Activated CD4-positive, alpha-beta T cell treated with anti-CD3 and anti-CD28 coated beads, Interleukin-2, amount 10 ng/mL, durations not matched to agents 7 days and 5 days (primary cell): ENCODE results near the gene ROBO2. TPM values are rescaled to one million over a fixed set of nuclear protein-coding genes. Genes with fewer than 3 reads are reported as not detected.

Source experiments
- CTCF ChIA-PET: fragments of 350-600 bp; sonication (Branson Sonifier 250); formaldehyde crosslinking; loops from one replicate; lab custom pipeline; 2021; ENCODE audit warnings: antibody characterized with exemption; lab: Charles Lee
- POLR2A ChIA-PET: fragments of 350-600 bp; sonication (Branson Sonifier 250); formaldehyde crosslinking; loops from one replicate; lab custom pipeline; 2021; ENCODE audit warnings: antibody characterized with exemption; lab: Charles Lee
- DNase-seq: peaks from one replicate; pipeline ENCODE4 v3.0.0-alpha.2; 2020
- H3K27ac Mint-ChIP-seq: one replicate; pipeline ENCODE4 v1.8.0; 2021; ENCODE audit warnings: mild to moderate bottlenecking, moderate library complexity, mixed read lengths
- H3K27me3 Mint-ChIP-seq: one replicate; pipeline ENCODE4 v1.8.0; 2021; ENCODE audit warnings: mixed read lengths
- H3K36me3 Mint-ChIP-seq: one replicate; pipeline ENCODE4 v1.8.0; 2021; ENCODE audit warnings: low read depth, mixed read lengths
- H3K4me1 Mint-ChIP-seq: one replicate; pipeline ENCODE4 v1.8.0; 2021; ENCODE audit warnings: mixed read lengths
- H3K4me3 Mint-ChIP-seq: one replicate; pipeline ENCODE4 v1.8.0; 2021; ENCODE audit warnings: mild to moderate bottlenecking, moderate library complexity, mixed read lengths
- H3K9me3 Mint-ChIP-seq: one replicate; pipeline ENCODE4 v1.8.0; 2021; ENCODE audit warnings: mixed read lengths
- total RNA-seq, 2 experiments: library from RNA; stranded (reverse); gene quantifications; one replicate each; pipeline ENCODE4 v1.2.3, GENCODE V29; 2021

The ROBO2 gene
- total RNA-seq, 2 experiments from 2014 or later: not detected

DNA sequence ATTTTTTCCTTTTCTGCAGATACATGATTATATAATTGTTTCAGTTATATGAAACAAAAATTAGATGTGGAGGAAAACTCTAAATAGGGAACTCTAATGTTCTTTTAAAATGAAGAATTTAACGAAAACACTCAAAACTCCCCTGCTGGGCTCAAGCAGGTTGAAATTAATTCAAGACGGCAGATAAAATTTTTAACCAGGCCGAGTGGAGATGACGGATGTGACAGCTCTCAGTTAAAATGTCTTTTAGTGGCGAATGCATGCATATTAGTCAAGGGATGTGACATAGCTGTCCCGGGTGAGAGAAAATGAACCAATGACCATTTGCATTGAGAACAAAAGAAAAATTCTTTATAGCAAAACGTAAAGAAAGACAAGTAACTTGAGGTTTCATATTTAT is 110.1 kb downstream of the ROBO2 start:
- Mint-ChIP-seq H3K27ac (no peak overlapping the region), H3K4me1 (no peaks in the 10 kb centered on the region), H3K36me3 (no peaks in the 10 kb centered on the region), H3K4me3 (no peak overlapping the region), H3K27me3 (no peaks in the 10 kb centered on the region), H3K9me3 (no peaks in the 10 kb centered on the region)
- POLR2A ChIA-PET: no interaction called here
- no peak for DNase-seq
- CTCF ChIA-PET: no interaction called here

DNA sequence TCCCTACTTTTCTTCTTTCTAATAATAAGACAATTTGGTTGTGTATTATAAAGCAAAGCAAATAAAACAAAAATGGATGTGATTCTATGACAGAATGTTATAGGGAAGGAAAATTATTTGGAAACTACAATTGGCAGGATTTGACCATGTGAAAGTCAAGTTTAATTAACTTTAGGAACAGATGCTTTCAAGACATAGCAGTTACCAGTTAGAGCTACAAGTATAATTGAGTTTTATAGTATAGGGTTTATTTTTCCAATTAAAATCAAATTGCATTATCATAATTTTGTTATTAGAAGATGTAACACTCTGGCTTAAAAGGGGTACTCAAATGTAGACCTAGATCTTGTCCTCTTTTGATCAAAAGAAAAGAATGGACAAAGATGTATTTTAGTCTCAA is 110.9 kb downstream of the ROBO2 start:
- Mint-ChIP-seq H3K4me1 (no peaks in the 10 kb centered on the region), H3K4me3 (no peak overlapping the region), H3K27me3 (no peaks in the 10 kb centered on the region), H3K36me3 (no peaks in the 10 kb centered on the region), H3K27ac (no peak overlapping the region), H3K9me3 (no peaks in the 10 kb centered on the region)
- no peak for DNase-seq
- CTCF ChIA-PET: no interaction called here
- POLR2A ChIA-PET: no interaction called here

DNA sequence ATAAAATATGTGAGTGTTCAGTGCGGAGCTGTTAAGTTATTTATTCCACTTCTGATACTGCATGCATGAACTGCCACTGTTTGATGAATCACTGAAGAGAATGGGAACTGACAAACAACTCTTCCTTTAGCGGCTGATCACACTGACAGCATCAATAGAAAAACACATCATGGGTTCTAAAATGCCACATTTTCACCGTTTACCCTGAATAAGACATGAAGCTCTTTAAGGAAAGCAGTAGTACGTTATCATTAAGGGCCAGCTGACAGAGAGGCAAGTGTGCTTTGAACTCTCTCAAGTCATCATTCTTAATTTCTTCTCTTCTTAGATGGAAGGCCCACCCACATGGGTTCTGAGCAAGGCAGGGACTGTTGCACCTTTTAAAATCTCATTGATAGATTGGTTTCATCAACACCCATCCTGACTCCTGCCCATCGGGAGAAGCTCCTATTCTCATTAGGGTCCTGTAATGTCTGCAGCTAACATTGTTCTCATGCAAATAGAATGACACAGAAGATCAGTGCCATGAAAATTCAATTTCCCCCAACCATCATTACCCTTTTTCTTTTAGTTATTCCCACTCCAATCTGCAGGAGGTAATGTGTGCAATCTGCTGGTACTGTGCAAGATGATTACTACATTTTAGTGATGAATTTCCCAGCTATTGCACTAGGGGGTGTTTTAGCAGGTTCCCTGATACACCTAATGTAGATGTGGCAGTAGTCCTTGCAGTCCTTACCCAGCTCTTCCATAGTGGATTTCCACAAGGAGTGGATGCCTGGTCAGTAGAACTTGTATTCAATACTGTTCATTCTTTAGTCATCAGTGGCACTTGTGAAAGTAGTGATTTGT is 119.1 kb downstream of the ROBO2 start:
- DNase-seq: no peak
- POLR2A ChIA-PET: no interaction called here
- H3K9me3 Mint-ChIP-seq: no peaks in the 10 kb centered on the region
- H3K4me3 Mint-ChIP-seq: no peak overlapping the region
- no peaks in the 10 kb centered on the region for H3K4me1 Mint-ChIP-seq
- no peaks in the 10 kb centered on the region for H3K27me3 Mint-ChIP-seq
- CTCF ChIA-PET: no interaction called here
- no peaks in the 10 kb centered on the region for H3K36me3 Mint-ChIP-seq
- no peak overlapping the region for H3K27ac Mint-ChIP-seq

DNA sequence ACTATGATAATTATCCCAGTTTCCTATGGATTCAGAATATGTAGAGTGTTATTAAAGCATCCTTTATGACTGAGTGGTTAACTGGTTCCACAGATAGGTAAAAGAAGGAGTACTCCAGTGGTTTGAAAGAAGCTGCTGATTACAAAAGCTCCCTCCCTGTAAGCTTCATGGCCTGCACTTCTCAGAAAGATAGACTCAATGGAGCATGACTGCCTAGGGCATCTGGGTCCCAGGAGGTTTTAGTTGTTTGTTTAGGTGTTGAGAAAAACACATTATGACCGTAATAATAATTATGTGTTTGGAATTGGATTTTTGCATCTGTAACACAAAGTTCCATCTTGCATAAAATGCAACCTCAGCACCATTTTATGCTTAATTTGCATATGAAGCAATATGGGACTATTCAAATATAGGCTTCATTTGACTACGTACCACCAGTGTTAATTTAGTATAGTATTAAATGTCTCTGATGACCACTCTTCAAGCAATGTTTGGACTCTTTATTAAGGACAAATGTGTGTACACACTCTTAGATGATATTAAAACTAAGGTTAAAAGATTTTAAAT is 121.1 kb downstream of the ROBO2 start:
- no peaks in the 10 kb centered on the region for H3K4me1 Mint-ChIP-seq
- ChIA-PET POLR2A (no interaction called here), CTCF (no interaction called here)

DNA sequence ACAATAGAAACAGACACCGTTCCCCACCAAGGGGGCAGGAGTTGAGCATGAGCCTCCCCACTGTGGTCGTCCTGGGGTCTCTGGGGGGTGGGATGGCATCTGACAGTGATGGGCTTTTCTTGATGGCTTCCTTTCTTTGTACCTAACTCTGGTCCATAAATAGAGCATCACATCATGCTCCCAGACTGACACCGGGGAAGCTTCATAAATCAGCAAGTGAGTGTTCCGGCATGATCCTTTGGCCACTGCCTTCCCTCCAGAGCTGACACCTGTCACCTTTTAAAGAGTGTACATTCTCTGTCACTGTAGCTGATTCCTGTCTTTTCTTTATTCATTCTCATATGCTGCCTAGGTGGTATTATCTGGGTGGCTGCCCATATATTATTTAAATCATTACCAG is 129.9 kb downstream of the ROBO2 start:
- POLR2A ChIA-PET: no interaction called here
- no peak for DNase-seq
- CTCF ChIA-PET: no interaction called here
- no peak overlapping the region for H3K4me3 Mint-ChIP-seq
- H3K9me3 Mint-ChIP-seq: peaks cover 2% of the 10 kb centered on the region
- H3K27me3 Mint-ChIP-seq: no peaks in the 10 kb centered on the region
- no peaks in the 10 kb centered on the region for H3K36me3 Mint-ChIP-seq
- no peaks in the 10 kb centered on the region for H3K4me1 Mint-ChIP-seq
- no peak overlapping the region for H3K27ac Mint-ChIP-seq

More for the DNA sequence above, 121.1 kb downstream of the ROBO2 start:
- no peak overlapping the region for H3K4me3 Mint-ChIP-seq
- H3K27me3 Mint-ChIP-seq: no peaks in the 10 kb centered on the region
- H3K27ac Mint-ChIP-seq: no peak overlapping the region
- DNase-seq: no peak
- H3K36me3 Mint-ChIP-seq: no peaks in the 10 kb centered on the region
- peaks cover 2% of the 10 kb centered on the region for H3K9me3 Mint-ChIP-seq

DNA sequence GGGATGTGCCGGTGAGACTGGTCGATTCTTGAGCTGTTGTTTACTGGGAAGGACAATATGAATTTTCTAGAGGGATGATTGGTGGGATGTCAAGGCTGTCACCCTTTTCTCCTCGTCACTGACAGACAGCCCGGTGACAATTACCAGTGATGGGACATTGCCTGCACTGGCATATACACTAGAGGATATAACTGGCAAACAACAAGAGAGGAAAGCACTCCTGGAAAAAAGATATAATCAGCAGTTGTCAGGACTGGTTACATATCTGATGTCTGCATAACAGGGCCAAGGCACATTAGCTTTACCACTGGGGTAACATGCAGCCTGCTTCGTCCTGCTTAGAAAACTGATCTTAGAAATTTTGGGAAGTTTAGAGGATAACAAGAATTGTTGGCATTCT is 131.1 kb downstream of the ROBO2 start:
- no peaks in the 10 kb centered on the region for H3K36me3 Mint-ChIP-seq
- DNase-seq: no peak
- no peak overlapping the region for H3K4me3 Mint-ChIP-seq
- ChIA-PET CTCF (no interaction called here), POLR2A (no interaction called here)
- no peaks in the 10 kb centered on the region for H3K4me1 Mint-ChIP-seq
- no peaks in the 10 kb centered on the region for H3K27me3 Mint-ChIP-seq
- no peaks in the 10 kb centered on the region for H3K9me3 Mint-ChIP-seq
- no peak overlapping the region for H3K27ac Mint-ChIP-seq

DNA sequence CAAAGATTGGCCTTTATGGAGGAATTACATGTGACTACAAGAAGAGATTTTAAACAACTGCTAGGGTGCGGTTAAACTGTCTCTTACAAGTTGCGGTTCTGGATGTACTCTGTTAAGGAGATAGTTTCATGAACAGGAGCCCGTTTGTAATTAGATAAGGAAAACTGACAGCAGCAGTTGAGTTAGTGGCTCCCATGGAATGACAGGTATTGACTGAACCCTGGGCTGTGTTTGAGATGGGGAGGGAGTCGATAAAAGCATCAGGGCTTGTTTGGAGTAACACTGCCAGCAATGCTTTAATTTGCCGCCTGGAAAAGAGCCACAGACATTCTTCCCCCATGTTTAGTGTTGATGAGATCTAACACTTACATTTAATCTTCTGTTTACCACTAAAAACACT is 139.9 kb downstream of the ROBO2 start:
- Mint-ChIP-seq H3K27ac (no peak overlapping the region), H3K4me1 (no peaks in the 10 kb centered on the region), H3K4me3 (no peak overlapping the region), H3K9me3 (no peaks in the 10 kb centered on the region), H3K36me3 (no peaks in the 10 kb centered on the region), H3K27me3 (no peaks in the 10 kb centered on the region)
- POLR2A ChIA-PET: no interaction called here
- CTCF ChIA-PET: no interaction called here
- DNase-seq: no peak

DNA sequence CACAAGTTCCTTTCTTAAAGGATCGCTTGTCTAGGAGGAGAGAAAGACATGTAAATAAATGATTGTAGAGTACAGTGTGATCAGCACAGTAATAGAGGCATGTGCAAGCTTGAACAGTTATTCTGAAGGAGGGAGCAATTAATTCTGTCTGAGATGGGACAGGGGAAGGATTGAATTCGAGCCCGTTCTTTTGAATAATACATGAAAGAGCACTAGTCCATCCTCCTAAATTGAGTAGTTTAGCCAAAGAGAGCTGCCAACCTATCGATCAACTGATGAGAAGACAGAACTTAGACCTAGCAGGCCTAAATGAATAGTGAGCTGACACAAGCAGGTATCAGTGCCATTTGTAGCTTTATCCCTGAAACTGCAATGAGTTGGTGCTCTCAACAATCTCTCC is 142.4 kb downstream of the ROBO2 start:
- Mint-ChIP-seq H3K9me3 (peaks cover 2% of the 10 kb centered on the region), H3K4me3 (no peak overlapping the region), H3K36me3 (no peaks in the 10 kb centered on the region), H3K27me3 (no peaks in the 10 kb centered on the region), H3K27ac (no peak overlapping the region), H3K4me1 (no peaks in the 10 kb centered on the region)
- ChIA-PET CTCF (no interaction called here), POLR2A (no interaction called here)
- no peak for DNase-seq

DNA sequence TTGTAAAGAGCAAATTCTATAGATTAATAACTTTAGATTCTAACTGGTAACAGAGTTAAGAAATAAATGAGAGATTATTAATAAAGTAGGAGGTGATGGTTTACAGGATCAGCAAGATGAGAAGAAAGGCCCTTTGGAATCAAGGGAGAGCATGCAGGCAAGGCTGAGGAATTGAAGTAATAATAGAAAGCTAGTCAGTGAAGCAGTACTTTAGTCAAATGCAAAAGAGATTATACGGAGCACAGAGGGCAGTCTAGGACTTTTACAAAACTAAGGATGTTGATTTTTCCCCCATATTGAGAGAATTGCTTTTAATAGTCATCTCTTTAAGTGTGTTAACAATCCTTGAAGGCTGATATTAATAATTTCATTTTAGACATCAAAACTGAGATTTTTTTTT is 146.4 kb downstream of the ROBO2 start:
- no peak for DNase-seq
- ChIA-PET POLR2A (no interaction called here), CTCF (no interaction called here)
- no peaks in the 10 kb centered on the region for H3K27me3 Mint-ChIP-seq
- no peaks in the 10 kb centered on the region for H3K4me1 Mint-ChIP-seq
- no peaks in the 10 kb centered on the region for H3K36me3 Mint-ChIP-seq
- H3K4me3 Mint-ChIP-seq: no peak overlapping the region
- no peak overlapping the region for H3K27ac Mint-ChIP-seq
- peaks cover 2% of the 10 kb centered on the region for H3K9me3 Mint-ChIP-seq

DNA sequence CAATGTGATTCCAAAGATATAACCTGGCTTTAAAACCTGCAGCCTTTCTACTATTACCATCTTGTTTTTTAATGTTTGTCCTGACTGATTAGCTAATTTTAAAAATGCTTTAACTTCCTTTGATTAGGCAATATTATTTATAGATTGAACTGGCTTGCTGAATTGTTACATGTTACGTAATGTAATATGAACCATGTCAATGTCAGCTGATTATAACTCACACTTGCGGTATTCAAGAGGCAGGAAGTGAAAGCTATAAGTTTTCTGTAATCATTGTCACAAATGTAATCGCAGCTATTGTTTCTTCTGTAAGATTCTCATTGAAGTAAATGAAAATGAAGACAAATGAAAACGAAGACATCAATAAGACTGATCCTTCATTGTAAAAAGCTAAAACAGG is 146.8 kb downstream of the ROBO2 start:
- H3K4me3 Mint-ChIP-seq: no peak overlapping the region
- H3K4me1 Mint-ChIP-seq: no peaks in the 10 kb centered on the region
- ChIA-PET POLR2A (no interaction called here), CTCF (no interaction called here)
- H3K36me3 Mint-ChIP-seq: no peaks in the 10 kb centered on the region
- peaks cover 2% of the 10 kb centered on the region for H3K9me3 Mint-ChIP-seq
- no peaks in the 10 kb centered on the region for H3K27me3 Mint-ChIP-seq
- DNase-seq: no peak
- no peak overlapping the region for H3K27ac Mint-ChIP-seq

DNA sequence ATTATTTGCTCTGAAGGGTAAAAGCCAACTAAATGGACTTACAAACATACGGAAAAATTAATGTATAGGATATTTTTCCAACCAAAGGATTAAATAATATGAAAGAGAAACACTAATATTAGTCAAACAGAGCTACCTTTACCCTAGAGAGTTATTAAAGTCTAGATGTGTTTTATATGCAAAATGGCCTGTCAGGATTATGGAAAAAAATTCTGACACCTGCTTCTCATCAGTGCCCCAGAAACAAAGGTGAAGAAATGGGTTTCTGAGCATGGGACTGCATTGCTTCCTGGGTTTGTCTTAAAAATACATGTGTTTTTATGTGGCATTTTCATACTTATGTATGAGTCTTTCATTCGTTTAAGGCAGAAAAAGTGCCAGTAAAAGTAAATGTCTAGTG is 148.3 kb downstream of the ROBO2 start:
- Mint-ChIP-seq H3K4me3 (no peak overlapping the region), H3K27ac (no peak overlapping the region), H3K27me3 (no peaks in the 10 kb centered on the region), H3K9me3 (peaks cover 2% of the 10 kb centered on the region), H3K4me1 (no peaks in the 10 kb centered on the region), H3K36me3 (no peaks in the 10 kb centered on the region)
- ChIA-PET CTCF (no interaction called here), POLR2A (no interaction called here)
- DNase-seq: no peak

DNA sequence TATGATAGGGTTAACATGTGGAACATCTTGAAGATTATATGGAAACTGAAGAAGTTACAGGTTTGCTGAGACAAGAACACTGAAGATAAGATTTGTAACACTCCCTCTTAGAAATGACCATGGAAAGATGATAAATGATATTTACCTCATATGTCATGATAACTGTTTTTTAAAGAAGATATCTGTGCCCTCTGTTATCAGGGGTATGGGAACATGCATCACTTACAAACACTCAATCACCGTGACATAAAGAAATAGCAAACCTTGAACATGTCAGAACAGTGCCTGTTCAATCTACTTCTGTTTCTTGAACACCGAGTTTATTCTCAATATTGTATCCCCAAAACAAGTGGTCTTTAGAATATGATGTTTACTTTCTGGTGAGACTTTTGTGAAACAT is 149.4 kb downstream of the ROBO2 start:
- no peak overlapping the region for H3K27ac Mint-ChIP-seq
- no peaks in the 10 kb centered on the region for H3K36me3 Mint-ChIP-seq
- H3K9me3 Mint-ChIP-seq: peaks cover 2% of the 10 kb centered on the region
- DNase-seq: no peak
- CTCF ChIA-PET: no interaction called here
- H3K4me3 Mint-ChIP-seq: no peak overlapping the region
- H3K27me3 Mint-ChIP-seq: no peaks in the 10 kb centered on the region
- POLR2A ChIA-PET: no interaction called here
- no peaks in the 10 kb centered on the region for H3K4me1 Mint-ChIP-seq

DNA sequence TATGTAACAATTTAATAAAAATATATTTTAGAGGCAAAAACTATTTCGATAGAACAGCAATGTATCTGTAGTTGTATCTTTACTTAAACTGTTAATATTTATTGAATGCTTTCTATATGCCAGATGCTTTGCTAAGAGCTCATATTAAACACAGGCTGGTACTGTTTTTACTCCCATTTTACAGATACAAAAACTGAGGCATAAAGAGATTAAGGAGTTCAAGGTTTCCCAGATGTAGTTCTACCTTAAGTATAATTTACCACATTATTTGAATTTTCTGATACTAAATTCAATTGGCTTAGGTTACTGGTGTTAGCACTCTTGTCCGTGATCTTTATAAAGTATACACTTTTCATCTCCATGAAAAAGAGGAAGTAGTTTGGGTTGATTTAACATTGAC is 149.8 kb downstream of the ROBO2 start:
- Mint-ChIP-seq H3K27me3 (no peaks in the 10 kb centered on the region), H3K4me3 (no peak overlapping the region), H3K36me3 (no peaks in the 10 kb centered on the region), H3K4me1 (no peaks in the 10 kb centered on the region), H3K9me3 (peaks cover 2% of the 10 kb centered on the region), H3K27ac (no peak overlapping the region)
- no peak for DNase-seq
- POLR2A ChIA-PET: no interaction called here
- CTCF ChIA-PET: no interaction called here

DNA sequence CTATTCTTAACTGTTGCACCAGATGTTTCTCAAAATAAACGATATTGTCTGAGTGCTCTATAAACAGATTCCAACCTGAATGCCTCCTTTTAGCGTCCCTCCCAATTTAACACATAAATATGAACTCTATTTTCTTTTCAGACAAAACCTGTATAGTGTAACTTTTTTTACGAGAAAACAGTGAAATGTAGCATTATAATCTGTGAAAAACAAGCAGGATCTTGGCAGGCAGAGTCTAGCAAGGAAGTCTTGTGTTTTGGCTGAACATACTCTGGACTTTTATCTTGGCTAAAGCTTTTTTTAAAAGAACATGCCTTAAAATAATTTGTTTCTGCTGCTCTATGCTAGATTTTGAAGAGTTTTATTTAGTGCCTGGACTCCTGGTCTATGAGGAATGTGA is 150.5 kb downstream of the ROBO2 start:
- ChIA-PET POLR2A (no interaction called here), CTCF (no interaction called here)
- DNase-seq: no peak
- H3K27me3 Mint-ChIP-seq: no peaks in the 10 kb centered on the region
- no peak overlapping the region for H3K27ac Mint-ChIP-seq
- no peaks in the 10 kb centered on the region for H3K36me3 Mint-ChIP-seq
- no peaks in the 10 kb centered on the region for H3K9me3 Mint-ChIP-seq
- no peak overlapping the region for H3K4me3 Mint-ChIP-seq
- H3K4me1 Mint-ChIP-seq: no peaks in the 10 kb centered on the region
